GM12872 (cell line): ENCODE results near the gene IGF2BP3.

Experiments used
- CTCF ChIP-seq: IDR thresholded peaks from 3 replicates; pipeline ENCODE4 v1.5.1; 2011; ENCODE audit warnings: low read depth, mild to moderate bottlenecking, low read length, moderate library complexity; ENCODE audit not compliant: insufficient read depth

The IGF2BP3 gene

DNA sequence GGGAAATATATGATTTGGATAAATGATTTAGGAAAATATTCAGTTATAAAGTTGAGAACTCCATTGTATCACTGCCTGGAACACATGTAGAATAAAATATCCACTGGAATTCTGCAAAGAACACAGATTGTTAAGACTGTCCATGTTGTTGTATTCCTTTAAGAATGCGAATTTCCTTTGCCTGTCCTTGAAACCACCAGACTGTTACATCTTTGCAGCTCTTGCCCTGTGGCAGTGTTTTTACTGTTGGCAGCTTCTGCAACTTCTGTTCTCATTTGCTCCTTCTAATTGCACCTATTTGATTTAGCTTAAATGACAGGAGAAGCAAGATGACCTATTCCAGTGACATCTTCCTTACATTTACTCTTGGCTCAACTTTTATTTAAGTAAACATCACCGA, 131.4 kb downstream of the IGF2BP3 start:
- TF ChIP-seq CTCF = no peak

GRCh38 chr7:23338439-23338838, 131.9 kb downstream of the IGF2BP3 start:
- no peak for TF ChIP-seq CTCF

GRCh38 chr7:23337374-23337773, 132.9 kb downstream of the IGF2BP3 start:
- TF ChIP-seq CTCF = no peak

GRCh38 chr7:23336799-23337283, 133.4 kb downstream of the IGF2BP3 start:
- no peak for TF ChIP-seq CTCF

DNA sequence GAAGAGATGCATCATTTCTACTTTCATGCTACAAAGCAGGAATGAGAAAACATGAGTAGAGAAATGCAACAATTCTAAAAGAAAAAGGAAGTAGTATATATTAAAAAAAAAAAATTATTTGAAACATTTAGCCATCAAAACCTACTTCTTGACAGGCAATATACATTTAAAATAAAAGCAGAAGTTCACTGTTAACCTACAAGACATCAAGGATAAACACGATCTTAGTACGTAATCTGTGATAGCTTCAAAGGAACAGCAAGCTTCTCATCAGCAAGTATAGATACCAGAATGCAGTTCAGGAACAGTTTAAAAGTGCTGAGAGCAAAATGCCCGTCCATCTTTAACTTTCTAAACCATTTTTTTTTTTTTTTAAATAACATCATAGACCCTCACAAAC, 134.2 kb downstream of the IGF2BP3 start:
- no peak for TF ChIP-seq CTCF

- no peak for TF ChIP-seq CTCF
These were observed 134.7 kb downstream of the IGF2BP3 start for GRCh38 chr7:23335621-23336020.

DNA sequence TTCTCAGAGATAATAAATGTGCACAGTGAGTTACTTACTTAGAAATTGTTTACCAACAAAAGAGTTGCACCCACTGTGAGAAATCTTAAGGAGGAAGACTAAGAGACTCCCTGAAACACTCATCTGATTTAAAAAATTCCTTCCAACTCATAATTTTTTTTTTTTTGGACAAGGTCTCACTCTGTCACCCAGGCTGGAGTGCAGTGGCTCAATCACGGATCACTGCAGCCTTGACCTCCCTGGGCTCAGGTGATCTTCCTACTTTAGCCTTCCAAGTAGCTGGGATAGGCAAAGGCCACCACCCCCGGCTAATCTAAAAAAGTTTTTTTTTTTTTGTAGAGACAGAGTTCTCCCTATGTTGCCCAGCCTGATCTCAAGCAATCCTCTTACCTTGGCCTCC, 135.2 kb downstream of the IGF2BP3 start:
- TF ChIP-seq CTCF = no peak
